Suprapubic skin (tissue), 4 donors: ENCODE results near the gene BGLAP. TPM values are rescaled to one million over a fixed set of nuclear protein-coding genes. Genes with fewer than 3 reads are reported as not detected.

ENCODE experiments used
- DNase-seq, 2 donors: peaks; one replicate each; pipeline ENCODE4 v3.0.0-alpha.2; 2019; ENCODE audit warnings: low spot score in 2 of 2
- H3K27ac ChIP-seq: fragments of 200-600 bp; sonication (generic); one replicate; pipeline ENCODE4 v1.5.1; 2019
- H3K27me3 ChIP-seq: fragments of 200-600 bp; sonication (generic); one replicate; pipeline ENCODE4 v1.5.1; 2019
- H3K36me3 ChIP-seq: fragments of 200-600 bp; sonication (generic); one replicate; pipeline ENCODE4 v1.5.1; 2019
- H3K4me1 ChIP-seq: fragments of 200-600 bp; sonication (generic); one replicate; pipeline ENCODE4 v1.5.1; 2019
- H3K4me3 ChIP-seq: fragments of 200-600 bp; sonication (generic); one replicate; pipeline ENCODE4 v1.5.1; 2019; ENCODE audit warnings: mild to moderate bottlenecking
- H3K9me3 ChIP-seq: fragments of 200-600 bp; sonication (generic); one replicate; pipeline ENCODE4 v1.5.1; 2019
- CTCF ChIP-seq, 2 donors: fragments of 200-600 bp in 1 of 2; fragments of 450-650 bp in 1 of 2; sonication (generic) in 1 of 2; IDR thresholded peaks; one replicate each; pipeline ENCODE4 v1.5.1; 2016 to 2019; ENCODE audit warnings: antibody characterized with exemption in 2 of 2, mild to moderate bottlenecking in 1 of 2, moderate library complexity in 1 of 2
- EP300 ChIP-seq: sonication (generic); formaldehyde crosslinking; IDR thresholded peaks from one replicate; pipeline ENCODE4 v1.6.1; 2017; ENCODE audit warnings: antibody characterized with exemption
- POLR2A ChIP-seq, 2 donors: fragments of 450-650 bp; IDR thresholded peaks; one replicate each; pipeline ENCODE4 v1.6.1; 2017; ENCODE audit warnings: antibody characterized with exemption in 2 of 2, mild to moderate bottlenecking in 2 of 2, moderate library complexity in 2 of 2
- POLR2AphosphoS5 ChIP-seq, 3 donors: sonication (generic); formaldehyde crosslinking; IDR thresholded peaks; one replicate each; pipeline ENCODE4 v1.6.1; 2017; ENCODE audit warnings: antibody characterized with exemption in 3 of 3
- WGBS: methylation state at CpG from one replicate; pipeline ENCODE4 v1.1.5; 2018; 5-methylcytosine and 5-hydroxymethylcytosine counted together
- total RNA-seq, 4 donors: library from RNA; depleted of rRNA; stranded (reverse); fragments of >200 nt; gene quantifications; one replicate each; pipeline ENCODE4 v1.1.0, GENCODE V29; 2016

Gene BGLAP
- total RNA-seq, 4 donors from 2014 or later: 1.2 to 4.4 TPM; not detected in 2

GRCh38 chr1:156226782-156227181 is 15.2 kb upstream of the BGLAP start:
- no peak for DNase-seq
- H3K27ac ChIP-seq: no peak overlapping the region

GRCh38 chr1:156228501-156228900 is 13.5 kb upstream of the BGLAP start:
- no peak for TF ChIP-seq POLR2AphosphoS5 (IDR thresholded peaks at IDR 0.05)
- no peak for TF ChIP-seq CTCF (IDR thresholded peaks at IDR 0.05)
- no peak for TF ChIP-seq EP300
- TF ChIP-seq POLR2A (IDR thresholded peaks at IDR 0.05): no peak
- H3K27ac ChIP-seq: no peak overlapping the region
- peaks cover 38% of the 10 kb centered on the region for H3K36me3 ChIP-seq
- no peaks in the 10 kb centered on the region for H3K9me3 ChIP-seq
- H3K4me1 ChIP-seq: peaks cover 6% of the 10 kb centered on the region
- 86% methylated on average over 7 of the region's 7 CpGs for WGBS
- no peak overlapping the region for H3K4me3 ChIP-seq
- DNase-seq: no peak
- H3K27me3 ChIP-seq: no peaks in the 10 kb centered on the region

More at GRCh38 chr1:156226782-156227181, 15.2 kb upstream of the BGLAP start:
- no peaks in the 10 kb centered on the region for H3K9me3 ChIP-seq
- H3K4me3 ChIP-seq: no peak overlapping the region
- peaks cover 6% of the 10 kb centered on the region for H3K4me1 ChIP-seq
- 85% methylated on average over 4 of the region's 4 CpGs for WGBS
- H3K36me3 ChIP-seq: peaks cover 54% of the 10 kb centered on the region
- no peaks in the 10 kb centered on the region for H3K27me3 ChIP-seq
- TF ChIP-seq POLR2AphosphoS5 (IDR thresholded peaks at IDR 0.05): no peak
- TF ChIP-seq POLR2A (IDR thresholded peaks at IDR 0.05): no peak
- TF ChIP-seq EP300: no peak
- no peak for TF ChIP-seq CTCF (IDR thresholded peaks at IDR 0.05)

GRCh38 chr1:156229809-156230472 is 12.0 kb upstream of the BGLAP start:
- DNase-seq: no peak
- Histone ChIP-seq H3K9me3 (no peaks in the 10 kb centered on the region), H3K27ac (no peak overlapping the region), H3K27me3 (no peaks in the 10 kb centered on the region), H3K4me3 (no peak overlapping the region), H3K4me1 (peaks cover 6% of the 10 kb centered on the region), H3K36me3 (peaks cover 50% of the 10 kb centered on the region)
- WGBS: 88% methylated on average over 11 of the region's 11 CpGs
- no peak for TF ChIP-seq POLR2A (IDR thresholded peaks at IDR 0.05)
- no peak for TF ChIP-seq POLR2AphosphoS5 (IDR thresholded peaks at IDR 0.05)
- TF ChIP-seq EP300: no peak
- no peak for TF ChIP-seq CTCF (IDR thresholded peaks at IDR 0.05)

GRCh38 chr1:156230473-156230837 is 11.5 kb upstream of the BGLAP start:
- DNase-seq: no peak
- Histone ChIP-seq H3K4me3 (no peak overlapping the region), H3K27me3 (no peaks in the 10 kb centered on the region), H3K27ac (no peak overlapping the region), H3K36me3 (peaks cover 53% of the 10 kb centered on the region), H3K9me3 (no peaks in the 10 kb centered on the region), H3K4me1 (peaks cover 4% of the 10 kb centered on the region)
- 89% methylated on average over 1 of the region's 1 CpG for WGBS
- TF ChIP-seq POLR2A (IDR thresholded peaks at IDR 0.05) (no peak), EP300 (no peak), CTCF (IDR thresholded peaks at IDR 0.05) (no peak), POLR2AphosphoS5 (IDR thresholded peaks at IDR 0.05) (no peak)

GRCh38 chr1:156232201-156232894 is 9.6 kb upstream of the BGLAP start:
- Histone ChIP-seq H3K27ac (no peak overlapping the region), H3K27me3 (no peaks in the 10 kb centered on the region), H3K4me1 (peaks cover 5% of the 10 kb centered on the region), H3K36me3 (peaks cover 58% of the 10 kb centered on the region), H3K9me3 (no peaks in the 10 kb centered on the region), H3K4me3 (no peak overlapping the region)
- WGBS: 84% methylated on average over 12 of the region's 12 CpGs
- DNase-seq: no peak
- TF ChIP-seq EP300 (no peak), POLR2A (IDR thresholded peaks at IDR 0.05) (no peak), POLR2AphosphoS5 (IDR thresholded peaks at IDR 0.05) (no peak), CTCF (IDR thresholded peaks at IDR 0.05) (no peak)
